HepG2 (cell line): ENCODE measurements around the gene EMILIN1. TPM values are rescaled to one million over a fixed set of nuclear protein-coding genes. Genes with fewer than 3 reads are reported as not detected.

ENCODE experiments used
- ASH2L ChIP-seq: fragments of 300-600, 200-600 bp; sonication (generic); IDR thresholded peaks from 2 replicates; pipeline ENCODE4 v1.7.0; 2017; ENCODE audit warnings: low read depth, mild to moderate bottlenecking, moderate library complexity, mixed read lengths, low read length; ENCODE audit not compliant: insufficient read length
- FIP1L1 ChIP-seq: fragments of 200-400 bp; formaldehyde crosslinking; IDR thresholded peaks from 2 replicates; pipeline ENCODE4 v1.6.1; 2018; ENCODE audit warnings: low read depth, mild to moderate bottlenecking, low read length, moderate library complexity, borderline replicate concordance; ENCODE audit not compliant: insufficient read depth
- FOXA1 ChIP-seq, 2 experiments: fragments of 450-650 bp in 1 of 2; sonication (generic) in 1 of 2; formaldehyde crosslinking in 1 of 2; IDR thresholded peaks; 2 replicates each; pipeline versions ENCODE4 v1.4.0 to v1.6.1; 2016 to 2020; ENCODE audit warnings: missing genetic modification reagents in 1 of 2
- KIAA2018 ChIP-seq: sonication (generic); formaldehyde crosslinking; IDR thresholded peaks from 2 replicates; pipeline ENCODE4 v1.5.0; 2020; ENCODE audit warnings: mild to moderate bottlenecking, missing genetic modification reagents, borderline replicate concordance
- MIXL1 ChIP-seq: IDR thresholded peaks from 2 replicates; pipeline ENCODE4 v1.6.1; 2016
- MNT ChIP-seq: fragments of 450-650 bp; IDR thresholded peaks from 2 replicates; pipeline ENCODE4 v1.6.1; 2016
- MTA3 ChIP-seq: sonication (generic); formaldehyde crosslinking; IDR thresholded peaks from 2 replicates; pipeline ENCODE4 v1.4.0; 2020; ENCODE audit warnings: missing genetic modification reagents
- SMARCE1 ChIP-seq: fragments of 450-650 bp; IDR thresholded peaks from 2 replicates; pipeline ENCODE4 v1.6.1; 2017; ENCODE audit warnings: borderline replicate concordance
- SRSF9 ChIP-seq: fragments of 200-400 bp; formaldehyde crosslinking; IDR thresholded peaks from 2 replicates; pipeline ENCODE4 v1.6.1; 2018; ENCODE audit warnings: borderline replicate concordance, mild to moderate bottlenecking, low read depth, low read length; ENCODE audit not compliant: insufficient read depth, poor library complexity, severe bottlenecking
- ZKSCAN1 ChIP-seq: fragments of 150-350 bp; IDR thresholded peaks from 2 replicates; pipeline ENCODE4 v1.6.1; 2014; ENCODE audit warnings: low read length
- ZMAT5 ChIP-seq: sonication (generic); formaldehyde crosslinking; IDR thresholded peaks from 2 replicates; pipeline ENCODE4 v1.5.0; 2020; ENCODE audit warnings: mild to moderate bottlenecking, low read depth, missing genetic modification reagents, borderline replicate concordance
- ZNF180 ChIP-seq: sonication (generic); formaldehyde crosslinking; IDR thresholded peaks from 2 replicates; pipeline ENCODE4 v1.4.0; 2020; ENCODE audit warnings: low read depth, missing genetic modification reagents, borderline replicate concordance
- ZNF33B ChIP-seq: sonication (generic); formaldehyde crosslinking; IDR thresholded peaks from 2 replicates; pipeline ENCODE4 v1.5.1; 2020; ENCODE audit warnings: mild to moderate bottlenecking, missing genetic modification reagents
- ZNF607 ChIP-seq: sonication (generic); formaldehyde crosslinking; IDR thresholded peaks from 2 replicates; pipeline ENCODE4 v1.5.1; 2020; ENCODE audit warnings: missing genetic modification reagents, mild to moderate bottlenecking, borderline replicate concordance
- ZNF770 ChIP-seq: sonication (generic); formaldehyde crosslinking; IDR thresholded peaks from 2 replicates; pipeline ENCODE4 v1.5.0; 2020; ENCODE audit warnings: mild to moderate bottlenecking, missing genetic modification reagents
- polyA plus RNA-seq, 8 experiments: library from polyadenylated mRNA; depleted of rRNA in 3 of 8; stranded (reverse) in 7 of 8; unstranded in 1 of 8; fragments of >200 nt; fragmentation: Illumina TruSeq in 4 of 8; extraction: Trizol in 4 of 8; gene quantifications; 2 replicates each; pipeline versions ENCODE4 v1.2.1 to v1.2.3, GENCODE V29; 2011 to 2016; ENCODE audit warnings: low read depth in 4 of 8, missing spikeins in 1 of 8, mixed read lengths in 1 of 8; ENCODE audit not compliant: insufficient read depth in 1 of 8
- total RNA-seq, 5 experiments: library from RNA; depleted of rRNA; stranded (reverse); fragments of >200 nt; fragmentation: Illumina TruSeq; extraction: Trizol; gene quantifications; 2 replicates each; pipeline ENCODE4 v1.2.3, GENCODE V29; 2016; ENCODE audit warnings: low read depth in 1 of 5

Gene EMILIN1
- total and polyA plus RNA-seq, 2 of the 13 experiments (the other 11 are each of a cell fraction or from before 2014, with no cell fraction given) = 8.1 to 9.7 TPM

GRCh38 chr2:27071277-27071989 is 7.0 kb upstream of the EMILIN1 start, which contains the start of gene OST4 (continued):
- TF ChIP-seq MNT (no peak), ZNF607 (CRISPR knock-in tag) (no peak; the same call in 1 of the 2 replicates), ZNF33B (no peak; the same call in 1 of the 2 replicates), MIXL1 (CRISPR knock-in tag) (peak; percentile 46; the same call in 1 of the 2 replicates), FOXA1 (IDR thresholded peaks at IDR 0.05) (no peak), FOXA1 (CRISPR knock-in tag; IDR thresholded peaks at IDR 0.05) (no peak), ZNF180 (CRISPR knock-in tag) (no peak), ZKSCAN1 (no peak), ZMAT5 (CRISPR knock-in tag) (no peak), SMARCE1 (no peak), FIP1L1 (no peak), SRSF9 (no peak), ASH2L (peak; percentile 94), KIAA2018 (no peak), ZNF770 (CRISPR knock-in tag) (no peak), MTA3 (CRISPR knock-in tag) (no peak)
